Measurements from ENCODE around the gene CSF3R.

CSF3R gene

GRCh38 chr1:36482724-36483388 lies at the start of gene CSF3R:
Gene CSF3R (minus strand): TSS chr1:36482913. CDS start chr1:36479496, 3,417 bp downstream.
- DNase-seq: no peak

DNA sequence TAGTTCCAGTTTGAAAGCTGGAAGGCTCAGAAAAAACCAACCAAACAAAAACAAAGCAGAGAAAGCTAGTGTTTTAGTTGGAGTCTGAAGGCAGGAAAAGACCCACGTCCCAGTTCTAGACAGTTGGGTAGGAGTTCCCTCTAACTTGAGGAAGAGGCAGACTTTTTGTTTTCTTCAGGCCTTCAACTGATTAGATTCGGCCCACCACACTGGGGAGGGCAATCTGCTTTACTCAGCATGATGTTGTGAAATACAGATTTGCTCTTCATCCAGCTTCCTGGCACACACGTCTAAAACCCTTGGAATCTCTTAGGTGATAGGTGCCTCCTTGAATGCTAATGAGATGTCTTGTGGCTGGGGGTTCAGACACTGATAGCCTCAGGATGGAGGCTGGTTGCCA lies 49.1 kb upstream of the CSF3R start:
- DNase-seq: no peak

- no peak for DNase-seq
Measured at GRCh38 chr1:36530791-36531190, 48.1 kb upstream of the CSF3R start.

- DNase-seq: no peak
Measured at GRCh38 chr1:36530261-36530660, 47.5 kb upstream of the CSF3R start.

- no peak for DNase-seq
Measured at GRCh38 chr1:36529769-36530260, 47.1 kb upstream of the CSF3R start.

DNA sequence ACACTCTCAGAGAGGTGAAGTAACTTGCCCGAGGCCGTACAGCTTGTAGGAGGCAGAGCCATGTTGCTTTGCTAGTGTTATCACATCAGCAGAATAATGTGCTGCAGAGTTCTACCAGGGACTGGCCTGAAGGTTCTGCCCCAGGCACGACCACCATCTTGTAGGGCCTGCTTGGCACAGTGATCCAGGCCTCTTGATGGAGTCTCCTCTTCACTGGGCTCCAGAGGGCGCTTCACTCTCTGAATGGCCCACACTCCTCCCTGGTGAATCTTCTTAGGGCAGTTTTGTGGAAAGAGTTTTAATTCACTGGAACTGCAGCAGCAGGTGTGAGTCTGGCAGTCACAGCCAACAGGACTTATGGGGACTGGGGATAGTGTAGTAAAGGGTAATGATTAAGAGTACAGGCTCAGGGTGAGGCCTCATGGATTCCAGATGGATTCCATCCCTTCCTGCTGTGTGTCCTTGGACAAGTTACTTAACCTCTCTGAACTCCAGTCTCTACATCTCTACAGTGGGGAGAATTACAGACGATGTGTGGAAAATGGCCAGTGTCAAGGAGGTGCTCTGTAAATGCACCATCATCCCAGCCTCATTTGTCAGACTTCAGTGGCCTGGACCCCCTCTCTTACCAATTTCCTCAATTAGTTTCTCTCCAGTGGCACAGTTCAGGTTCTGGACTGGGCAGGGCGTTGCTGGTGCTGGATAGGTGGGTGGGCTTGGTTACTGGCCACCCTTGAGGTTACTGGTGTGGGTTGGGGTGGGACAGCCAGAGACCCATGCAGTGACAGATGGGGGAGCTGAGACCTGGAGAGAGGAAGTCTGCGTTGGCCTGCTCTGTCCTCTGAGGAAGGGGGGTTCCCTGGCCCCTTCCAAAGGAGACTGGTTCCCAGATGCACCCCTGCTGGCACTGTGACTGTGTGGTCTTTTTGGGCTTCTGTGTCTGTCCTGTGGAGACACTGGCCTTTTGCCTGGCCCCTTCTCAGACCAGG lies 45.9 kb upstream of the CSF3R start:
- DNase-seq: no peak

DNA sequence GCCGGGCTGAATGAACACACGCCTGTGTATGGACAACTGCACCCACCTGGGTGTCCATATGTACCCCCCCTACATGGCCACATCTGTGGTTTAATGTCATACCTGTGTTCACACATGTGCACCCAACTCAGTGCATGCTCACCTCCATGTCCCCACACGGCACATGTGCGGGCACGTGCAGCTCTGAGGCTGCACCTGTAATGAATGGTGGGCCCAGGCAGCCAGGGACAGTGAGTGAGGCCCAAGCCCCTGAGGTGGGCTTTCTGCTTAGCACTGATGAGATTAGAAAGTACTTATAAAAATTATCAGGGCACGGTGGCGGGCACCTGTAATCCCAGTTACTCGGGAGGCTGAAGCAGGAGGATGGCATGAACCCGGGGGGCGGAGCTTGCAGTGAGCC lies 42.5 kb upstream of the CSF3R start:
- no peak for DNase-seq

GRCh38 chr1:36524359-36525062 lies 41.8 kb upstream of the CSF3R start:
- DNase-seq: no peak

- no peak for DNase-seq
Measured at GRCh38 chr1:36523850-36524249, 41.1 kb upstream of the CSF3R start.

DNA sequence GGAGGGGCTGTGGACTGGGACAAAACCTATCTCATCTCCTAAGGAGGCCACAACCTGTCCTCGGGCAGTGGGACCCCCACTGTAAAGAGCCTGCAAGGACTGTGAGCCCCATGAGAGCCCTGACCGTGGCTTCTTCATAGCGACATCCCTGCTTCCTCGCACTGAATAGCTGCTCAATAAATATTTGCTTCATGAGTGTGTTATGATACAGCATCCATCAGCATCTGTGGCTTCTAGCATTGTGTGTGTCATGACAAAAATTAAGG lies 40.5 kb upstream of the CSF3R start:
- DNase-seq: no peak

- no peak for DNase-seq
Measured at GRCh38 chr1:36522461-36523229, 39.9 kb upstream of the CSF3R start.

DNA sequence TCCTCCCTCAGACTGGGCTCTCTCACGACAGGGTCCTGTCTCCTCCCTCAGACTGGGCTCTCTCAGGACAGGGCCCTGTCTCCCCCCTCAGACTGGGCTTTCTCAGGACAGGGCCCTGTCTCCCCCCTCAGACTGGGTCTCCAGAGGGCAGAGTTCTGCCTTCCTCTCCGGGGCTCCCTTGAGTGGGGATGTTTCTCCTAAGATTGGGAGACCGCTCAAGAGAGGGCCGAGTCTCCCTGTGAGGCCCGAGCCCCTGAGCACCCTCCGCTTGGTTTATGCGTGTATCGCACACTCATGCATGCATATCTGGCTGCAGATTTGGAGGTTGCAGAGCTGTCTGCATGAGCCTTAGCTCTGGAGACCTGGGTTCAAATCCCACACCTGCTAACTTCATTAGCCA lies 39.3 kb upstream of the CSF3R start:
- no peak for DNase-seq

- DNase-seq: no peak
Measured at GRCh38 chr1:36520771-36521420, 38.2 kb upstream of the CSF3R start.

GRCh38 chr1:36520056-36520455 lies 37.3 kb upstream of the CSF3R start:
- peak; percentile 25 for DNase-seq

DNA sequence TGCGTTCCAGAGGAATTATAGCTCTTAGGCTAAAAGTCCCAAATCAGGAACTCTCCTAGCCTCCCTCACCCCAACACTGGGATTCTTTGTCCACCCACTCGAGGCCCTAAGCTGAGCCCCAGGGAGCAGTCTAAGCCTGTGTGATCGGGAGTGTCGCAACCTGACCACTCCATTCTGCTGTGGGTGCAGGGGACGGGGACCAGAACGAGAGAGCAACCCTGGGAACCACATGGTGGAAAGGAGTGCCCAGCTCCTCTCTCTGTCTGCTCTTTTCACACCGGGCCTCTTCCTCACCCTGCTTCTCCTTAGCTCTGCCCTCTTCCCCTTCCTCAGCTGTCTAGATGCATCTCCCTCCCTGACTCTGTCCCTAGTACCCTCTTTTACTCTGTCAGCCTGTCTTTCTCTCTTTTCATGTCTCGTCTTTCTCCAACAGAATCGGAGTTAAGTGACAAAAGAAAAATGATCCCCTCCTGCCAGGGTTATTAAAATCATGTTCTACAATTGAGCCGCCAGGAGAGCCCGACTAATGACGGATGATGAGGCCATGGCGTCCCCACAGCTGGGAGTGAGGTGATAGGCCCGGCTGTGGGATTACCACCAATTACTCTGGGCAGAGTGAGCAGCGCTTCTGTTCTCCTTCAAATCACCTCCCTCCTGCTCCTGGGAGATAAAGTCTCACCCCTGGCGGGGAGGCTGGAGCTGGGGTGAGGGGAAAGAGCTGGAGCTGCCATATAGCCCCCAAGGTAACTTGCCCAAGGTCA lies 34.5 kb upstream of the CSF3R start:
- no peak for DNase-seq

GRCh38 chr1:36516372-36517010 lies 33.8 kb upstream of the CSF3R start:
- DNase-seq: peak; percentile 45

DNA sequence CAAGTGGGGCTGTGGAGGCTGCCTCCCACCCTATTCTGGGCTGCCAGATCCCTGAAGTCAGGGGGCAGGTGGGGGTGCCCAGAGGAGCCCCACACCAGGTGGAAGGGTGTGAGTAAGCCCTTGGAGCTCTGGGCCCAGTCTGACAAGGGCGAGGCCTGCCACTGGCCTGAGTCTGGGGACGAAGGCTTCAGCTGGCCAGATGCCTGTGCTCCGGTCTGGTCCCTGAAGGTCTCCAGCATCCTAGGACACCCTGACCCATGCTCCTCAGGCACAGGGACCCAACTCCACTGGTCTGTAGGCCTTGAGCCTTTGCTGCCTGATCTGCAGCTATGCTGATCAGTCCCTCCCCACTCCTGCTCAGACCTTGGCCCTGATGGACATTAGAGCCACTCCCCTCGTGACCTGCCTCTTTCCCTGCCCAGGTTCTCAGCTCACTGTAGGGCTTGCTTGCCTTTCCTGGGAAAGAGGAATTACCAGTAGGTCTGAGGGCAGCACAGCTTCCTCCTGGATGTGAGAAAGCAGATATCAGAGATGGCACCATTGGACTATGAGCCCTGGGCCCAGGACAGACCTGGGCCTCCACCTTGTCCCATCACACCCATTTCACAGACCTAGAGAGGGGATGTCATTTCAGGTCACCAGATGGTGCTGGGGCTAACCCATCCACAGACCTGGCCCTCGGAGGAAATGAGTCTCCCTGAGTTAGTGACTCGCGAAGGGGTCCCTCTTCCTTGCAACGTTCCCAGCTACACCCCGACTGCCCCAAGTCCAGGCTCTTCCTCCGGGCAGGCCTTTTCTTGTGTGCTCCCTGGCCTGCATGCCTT lies 32.8 kb upstream of the CSF3R start:
- no peak for DNase-seq

- no peak for DNase-seq
Measured at GRCh38 chr1:36514501-36514900, 31.8 kb upstream of the CSF3R start.

DNA sequence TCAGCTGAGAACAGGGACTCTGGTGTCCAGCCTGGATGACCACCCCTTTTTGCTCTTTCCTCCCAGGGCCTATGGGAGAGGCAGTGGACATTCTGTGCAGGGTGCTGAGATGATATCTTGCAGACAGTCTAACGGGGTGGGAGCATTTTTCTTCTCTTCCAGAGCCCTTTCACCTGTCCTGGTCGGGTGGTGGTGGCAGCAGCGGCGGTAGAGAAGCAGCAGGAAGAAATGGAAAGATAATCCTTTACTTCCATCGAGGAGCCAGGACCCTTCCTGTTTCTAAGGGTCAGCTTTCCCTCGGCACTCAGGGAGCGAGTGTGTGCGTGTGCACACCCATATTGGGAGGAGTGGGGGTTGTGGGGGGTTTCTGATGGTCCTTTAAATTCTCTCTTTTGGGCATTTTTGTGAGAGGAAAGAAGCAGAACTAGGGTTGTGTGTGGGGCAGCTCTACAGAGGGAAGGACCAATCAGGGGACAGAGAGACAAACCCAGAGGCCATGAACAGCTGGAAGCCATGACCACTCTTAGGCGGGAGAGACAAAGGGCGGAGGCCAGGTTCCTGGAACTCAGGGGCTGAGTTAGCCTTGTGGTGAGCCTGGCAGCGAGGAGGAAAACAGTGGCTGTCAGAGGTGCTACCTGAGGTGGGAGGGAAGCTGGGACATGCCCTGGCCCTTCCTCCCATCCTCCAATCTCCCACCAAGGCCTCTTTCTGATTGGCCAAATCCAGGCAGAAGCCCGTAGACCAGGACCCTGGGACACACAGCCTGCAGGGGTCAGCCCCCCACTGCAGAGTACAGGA lies 31.2 kb upstream of the CSF3R start:
- DNase-seq: no peak

All from NCI-H1092 (cell line).